ENCODE data around the gene ACTN2.

Gene ACTN2

GRCh38 chr1:236744533-236744932 lies 58.2 kb downstream of the ACTN2 start:
- no peak for DNase-seq

- DNase-seq = no peak
Measured at GRCh38 chr1:236746785-236747184, 60.5 kb downstream of the ACTN2 start.

DNA sequence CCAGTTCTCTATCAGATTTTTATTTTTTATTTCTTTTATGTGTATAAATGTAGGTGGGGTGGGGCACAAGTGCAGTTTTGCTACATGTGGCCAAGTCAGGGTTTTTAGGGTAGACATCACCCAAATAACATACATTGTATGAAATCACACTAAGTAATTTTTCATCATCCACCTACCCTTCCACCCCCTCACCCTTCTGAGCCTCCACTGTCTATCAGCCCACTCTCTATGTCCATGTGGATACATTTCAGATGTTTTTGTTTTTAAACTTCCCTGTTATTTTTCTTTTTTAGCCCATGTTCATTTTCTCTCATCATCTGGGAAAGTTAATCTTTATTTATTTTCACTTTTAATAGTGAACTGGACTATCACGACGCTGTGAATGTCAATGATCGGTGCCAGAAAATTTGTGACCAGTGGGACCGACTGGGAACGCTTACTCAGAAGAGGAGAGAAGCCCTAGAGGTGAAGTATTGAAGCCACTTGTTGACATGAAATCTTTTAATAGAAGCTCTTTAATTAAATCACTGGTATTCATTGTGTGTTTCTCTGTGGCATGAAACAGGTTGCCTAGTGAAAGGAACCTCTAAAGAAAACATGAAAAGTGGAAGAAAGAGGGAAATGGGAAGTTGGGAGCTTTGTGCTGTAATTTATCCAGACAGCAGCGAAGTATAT lies 61.1 kb downstream of the ACTN2 start:
- DNase-seq = no peak

GRCh38 chr1:236748268-236748870 lies 62.1 kb downstream of the ACTN2 start:
- no peak for DNase-seq

- DNase-seq = no peak
Measured at GRCh38 chr1:236750928-236751327, 64.6 kb downstream of the ACTN2 start.

DNA sequence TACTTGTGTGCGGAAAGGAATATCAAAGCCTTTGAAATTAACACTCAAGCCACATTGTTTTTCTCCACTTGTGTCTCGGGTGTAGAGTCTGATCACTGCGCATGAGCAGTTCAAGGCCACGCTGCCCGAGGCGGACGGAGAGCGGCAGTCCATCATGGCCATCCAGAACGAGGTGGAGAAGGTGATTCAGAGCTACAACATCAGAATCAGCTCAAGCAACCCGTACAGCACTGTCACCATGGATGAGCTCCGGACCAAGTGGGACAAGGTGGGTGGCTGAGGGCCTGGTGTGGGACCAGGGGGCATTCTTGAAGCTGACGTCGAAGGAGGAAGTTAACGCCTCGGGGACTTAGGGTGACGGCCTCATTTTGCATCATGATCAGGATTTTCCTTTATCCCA lies 65.1 kb downstream of the ACTN2 start:
- no peak for DNase-seq

- DNase-seq = no peak
Measured at GRCh38 chr1:236751935-236752334, 65.6 kb downstream of the ACTN2 start.

- peak in 2 of 3 experiments; percentile 18 to 40 for DNase-seq
Measured at GRCh38 chr1:236753516-236753915, 67.2 kb downstream of the ACTN2 start.

DNA sequence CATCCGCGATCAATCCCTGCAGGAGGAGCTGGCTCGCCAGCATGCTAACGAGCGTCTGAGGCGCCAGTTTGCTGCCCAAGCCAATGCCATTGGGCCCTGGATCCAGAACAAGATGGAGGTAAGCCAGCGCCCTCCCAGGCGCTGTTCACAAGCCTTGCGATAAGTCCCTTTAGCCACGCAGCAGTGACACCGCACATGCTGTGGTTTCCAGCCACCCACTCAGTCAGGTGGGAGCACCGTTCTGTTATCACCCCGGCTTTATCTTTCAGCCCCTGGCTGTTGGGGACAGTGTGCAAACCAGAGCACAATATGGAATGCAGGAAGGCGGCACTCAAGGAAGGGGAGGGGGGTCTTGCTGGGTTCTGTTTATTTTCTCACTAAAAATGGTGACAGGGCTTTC lies 67.7 kb downstream of the ACTN2 start:
- DNase-seq = no peak

GRCh38 chr1:236754525-236755210 lies 68.4 kb downstream of the ACTN2 start:
- DNase-seq = no peak

DNA sequence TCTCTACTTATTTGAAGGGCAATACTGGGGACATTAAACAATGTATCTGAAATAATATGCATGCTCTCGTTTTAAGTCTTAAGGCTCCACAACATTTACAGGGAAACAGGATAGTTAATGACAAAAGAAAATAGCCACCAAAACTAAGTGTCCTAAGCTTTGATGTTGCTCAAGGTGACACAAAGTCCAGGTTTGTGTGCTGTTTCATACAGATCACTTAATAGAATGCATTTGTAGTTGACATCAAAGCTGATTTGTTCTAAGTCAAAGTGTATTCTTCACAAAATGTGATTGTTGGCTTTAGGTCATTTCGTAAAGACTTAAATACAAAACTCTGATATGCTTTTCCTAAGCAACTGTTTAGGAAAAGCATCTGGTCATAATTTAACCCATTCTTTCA lies 71.3 kb downstream of the ACTN2 start:
- DNase-seq = no peak

GRCh38 chr1:236759252-236759859 lies 73.1 kb downstream of the ACTN2 start:
- DNase-seq = peak in 2 of 3 experiments; percentile 22 to 54

DNA sequence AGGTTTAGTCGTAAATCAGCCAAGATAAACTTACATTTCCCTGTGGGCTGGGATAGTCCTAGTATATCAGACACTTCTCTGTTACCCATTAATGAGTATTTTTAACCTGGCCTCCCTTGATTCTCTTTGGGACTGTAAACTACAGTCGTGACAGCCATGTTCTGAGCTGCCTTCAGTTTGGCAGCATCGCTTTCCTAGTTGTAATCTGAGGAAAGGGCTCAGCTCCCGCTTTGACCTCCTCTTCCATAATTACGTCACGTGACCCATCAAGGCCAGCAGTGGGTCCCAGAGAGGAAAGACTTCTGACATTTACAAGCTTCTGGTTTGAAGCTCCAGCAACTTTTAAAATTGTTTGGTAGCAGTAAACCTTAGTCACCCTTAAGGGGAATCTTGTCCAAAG lies 74.2 kb downstream of the ACTN2 start:
- DNase-seq = peak in 1 of 3 experiments; percentile 4

GRCh38 chr1:236760986-236761385 lies 74.7 kb downstream of the ACTN2 start:
- DNase-seq = no peak

DNA sequence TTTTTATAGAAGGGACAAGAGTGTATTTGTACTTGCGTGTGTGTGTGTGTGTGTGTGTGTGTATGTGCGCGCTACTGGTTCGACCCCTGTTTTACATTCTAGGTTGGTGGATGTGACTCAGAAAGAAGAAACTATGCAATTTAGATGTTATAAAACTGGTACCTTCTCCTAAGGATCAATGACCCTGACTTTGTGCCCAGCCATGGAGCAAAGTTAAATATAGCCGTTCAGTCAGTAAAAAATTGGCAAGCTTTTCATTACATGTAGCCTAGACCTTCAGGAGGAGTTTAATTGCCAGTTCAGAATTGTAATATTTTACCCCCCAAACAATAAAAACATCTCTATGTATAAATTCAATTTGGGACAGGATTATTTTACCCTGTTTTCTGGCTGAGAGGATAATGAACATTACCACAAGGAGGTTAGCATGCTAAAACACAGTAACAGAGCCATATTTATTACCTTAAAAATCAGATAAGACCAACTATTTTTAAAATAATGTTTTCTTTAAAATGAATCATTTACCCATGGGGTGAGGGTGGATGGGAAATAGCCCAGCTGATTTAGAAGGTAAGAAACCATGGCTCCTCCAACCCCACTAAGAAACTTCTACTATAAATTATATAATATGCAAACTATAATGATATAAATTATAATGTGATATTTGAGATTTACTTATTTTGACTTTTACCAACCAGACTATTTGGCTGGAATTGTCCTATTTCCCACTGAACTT lies 75.3 kb downstream of the ACTN2 start:
- DNase-seq = no peak

- no peak for DNase-seq
Measured at GRCh38 chr1:236762410-236762809, 76.1 kb downstream of the ACTN2 start.

- DNase-seq = no peak
Measured at GRCh38 chr1:236765831-236766230, 79.5 kb downstream of the ACTN2 start.

DNA sequence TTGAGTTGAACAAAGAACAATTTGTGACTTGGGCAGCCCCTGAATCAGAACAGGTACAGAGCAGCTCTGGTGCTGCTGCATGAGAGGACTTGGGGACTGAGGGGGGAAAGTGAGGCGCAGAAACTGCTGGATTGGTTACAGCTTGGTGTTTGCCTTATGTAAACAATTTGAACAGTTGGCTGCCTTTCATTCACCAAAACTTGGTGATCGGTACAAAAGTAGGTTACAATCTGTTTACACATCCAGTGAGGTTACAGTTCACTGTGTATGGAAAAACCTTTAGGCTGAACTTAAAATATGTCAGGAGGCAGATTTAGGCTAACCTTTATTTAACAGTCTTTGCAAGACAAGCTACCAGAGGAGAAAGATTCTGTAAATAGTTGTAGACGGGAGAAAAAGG lies 80.2 kb downstream of the ACTN2 start:
- no peak for DNase-seq

DNA sequence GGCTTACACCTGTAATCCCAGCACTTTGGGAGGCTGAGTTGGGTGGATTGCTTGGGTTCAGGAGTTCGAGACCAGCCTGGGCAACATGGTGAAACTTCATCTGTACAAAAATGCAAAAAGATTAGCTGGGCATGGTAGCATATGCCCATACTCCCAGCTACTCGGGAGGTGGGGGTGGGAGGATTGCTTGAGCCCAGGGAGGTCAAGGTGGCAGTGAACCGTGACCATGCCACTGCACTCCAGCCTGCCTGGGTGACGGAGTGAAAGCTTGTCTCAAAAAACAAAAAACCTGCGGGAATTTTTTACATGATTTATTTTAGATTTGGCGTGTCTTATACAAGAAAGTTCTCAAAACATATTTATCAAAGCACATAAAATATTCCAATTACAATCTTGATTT lies 81.0 kb downstream of the ACTN2 start:
- DNase-seq = no peak

DNA sequence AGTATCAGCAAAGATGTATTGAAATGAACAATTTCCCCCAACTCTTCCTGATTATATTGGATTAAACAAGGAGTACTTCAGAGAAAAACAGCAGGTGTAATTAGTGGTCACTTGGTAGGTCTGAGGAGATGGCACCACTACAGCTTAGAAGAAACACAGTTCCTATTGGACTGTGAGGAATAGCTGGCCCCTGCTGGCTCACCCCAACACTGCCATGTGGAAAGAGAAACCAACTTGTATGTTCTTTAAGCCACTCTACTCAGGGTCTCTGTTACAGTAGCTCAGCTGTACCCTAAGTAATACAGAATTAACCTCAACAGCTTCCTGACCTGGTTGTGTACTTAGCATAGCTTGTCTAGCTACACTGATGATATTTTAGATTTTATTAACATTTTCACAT lies 82.3 kb downstream of the ACTN2 start:
- no peak for DNase-seq

DNA sequence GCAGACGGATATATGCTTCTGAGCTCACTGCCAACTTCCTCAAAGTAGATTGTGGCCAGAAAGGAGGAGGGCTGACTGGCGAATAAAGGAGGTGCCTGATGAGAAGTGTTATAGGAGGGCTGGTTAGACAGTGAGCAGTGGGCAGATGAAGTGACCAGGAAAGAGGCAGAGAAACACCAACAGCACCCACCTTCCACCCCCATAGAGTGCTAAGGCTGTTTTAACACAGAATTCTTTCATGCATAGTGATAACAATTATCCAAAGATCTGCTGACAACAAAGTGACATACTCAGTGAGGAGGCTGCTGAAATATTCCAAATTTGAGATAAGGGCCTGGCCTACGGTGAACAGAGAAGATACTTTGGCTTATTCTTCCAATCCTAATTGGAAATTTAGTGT lies 87.6 kb downstream of the ACTN2 start:
- no peak for DNase-seq

DNA sequence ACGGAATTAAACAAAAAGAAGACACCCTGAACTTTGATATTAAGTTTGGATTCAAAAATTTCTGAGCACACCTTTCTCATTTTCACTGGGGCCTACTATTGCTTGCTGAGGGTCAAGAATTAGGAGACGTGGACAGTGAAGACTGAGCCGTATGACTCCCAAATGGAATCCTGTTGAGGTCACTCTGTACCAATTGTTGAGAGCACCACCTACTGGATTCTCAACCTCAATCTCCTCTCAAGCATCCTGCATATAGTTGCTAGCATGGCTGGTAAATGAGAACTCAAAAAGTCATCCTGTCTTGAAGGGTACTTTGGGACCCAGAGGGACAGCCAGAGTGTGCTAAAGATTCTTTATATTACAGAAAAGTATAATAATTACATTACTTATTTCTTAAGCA lies 88.6 kb downstream of the ACTN2 start:
- peak in 1 of 3 experiments; percentile 26 for DNase-seq

- DNase-seq = no peak
Measured at GRCh38 chr1:236779312-236779711, 93.0 kb downstream of the ACTN2 start.
